LNCaP clone FGC (cell line): ENCODE measurements around the gene MYCL.

ENCODE experiments used
- DNase-seq: peaks from one replicate; pipeline ENCODE4 v3.0.0-alpha.2; 2011; ENCODE audit warnings: low read depth
- H3K4me3 ChIP-seq: 2 replicates; pipeline ENCODE4 v1.5.1; 2011; ENCODE audit warnings: mild to moderate bottlenecking, low read depth, low read length, control low read depth
- TF ChIP-seq, protein P1 (sequence below): IDR thresholded peaks from 2 replicates; pipeline ENCODE4 v1.5.1; 2012; ENCODE audit warnings: mild to moderate bottlenecking; ENCODE audit not compliant: control insufficient read depth, insufficient read depth; ENCODE audit errors: extremely low read depth

MYCL gene

DNA sequence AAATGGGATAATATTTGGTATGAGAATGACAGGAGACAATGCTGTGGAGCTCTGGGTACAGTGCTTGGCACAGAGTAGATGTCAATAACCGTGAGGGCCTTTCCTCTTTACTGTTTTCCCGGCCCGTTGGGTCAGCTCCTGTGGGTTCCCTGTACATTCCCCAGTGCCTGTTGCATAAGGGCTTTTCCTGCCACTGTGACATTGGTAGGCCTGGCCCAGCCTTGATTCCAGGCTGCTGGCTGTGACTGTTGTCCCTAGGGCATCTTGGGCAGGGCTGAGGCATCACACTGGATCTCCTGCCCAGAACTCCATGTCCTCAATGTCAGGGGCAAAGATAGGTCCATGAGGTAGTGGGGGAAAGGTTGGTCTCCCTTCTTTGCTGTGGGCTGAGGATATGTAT is 25.8 kb upstream of the MYCL start:
- H3K4me3 ChIP-seq, result no peak overlapping the region
- no peak for DNase-seq
- TF ChIP-seq, protein P1, sequence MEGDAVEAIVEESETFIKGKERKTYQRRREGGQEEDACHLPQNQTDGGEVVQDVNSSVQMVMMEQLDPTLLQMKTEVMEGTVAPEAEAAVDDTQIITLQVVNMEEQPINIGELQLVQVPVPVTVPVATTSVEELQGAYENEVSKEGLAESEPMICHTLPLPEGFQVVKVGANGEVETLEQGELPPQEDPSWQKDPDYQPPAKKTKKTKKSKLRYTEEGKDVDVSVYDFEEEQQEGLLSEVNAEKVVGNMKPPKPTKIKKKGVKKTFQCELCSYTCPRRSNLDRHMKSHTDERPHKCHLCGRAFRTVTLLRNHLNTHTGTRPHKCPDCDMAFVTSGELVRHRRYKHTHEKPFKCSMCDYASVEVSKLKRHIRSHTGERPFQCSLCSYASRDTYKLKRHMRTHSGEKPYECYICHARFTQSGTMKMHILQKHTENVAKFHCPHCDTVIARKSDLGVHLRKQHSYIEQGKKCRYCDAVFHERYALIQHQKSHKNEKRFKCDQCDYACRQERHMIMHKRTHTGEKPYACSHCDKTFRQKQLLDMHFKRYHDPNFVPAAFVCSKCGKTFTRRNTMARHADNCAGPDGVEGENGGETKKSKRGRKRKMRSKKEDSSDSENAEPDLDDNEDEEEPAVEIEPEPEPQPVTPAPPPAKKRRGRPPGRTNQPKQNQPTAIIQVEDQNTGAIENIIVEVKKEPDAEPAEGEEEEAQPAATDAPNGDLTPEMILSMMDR, result no peak

DNA sequence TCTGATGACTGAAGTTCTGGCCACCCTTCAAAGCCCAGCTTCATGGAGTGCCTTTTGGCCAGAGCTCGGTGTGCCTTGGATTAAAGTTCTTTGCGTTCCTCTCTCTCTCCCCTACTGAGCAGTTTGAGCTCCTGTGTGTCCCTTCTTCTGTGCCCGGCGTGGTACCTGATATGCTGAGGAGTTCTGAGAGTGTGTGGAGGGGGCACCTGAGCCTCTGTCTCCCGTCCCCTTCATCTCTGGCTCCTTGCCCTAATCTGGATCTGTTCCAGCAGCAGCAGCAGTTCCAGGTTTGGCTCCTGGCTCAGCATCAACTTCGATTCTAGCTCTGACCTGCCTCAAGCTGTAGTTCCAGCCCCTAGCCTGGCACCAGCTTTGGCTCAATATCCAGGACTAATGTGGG is 25.1 kb upstream of the MYCL start:
- no peak for DNase-seq
- TF ChIP-seq, protein P1, result no peak

DNA sequence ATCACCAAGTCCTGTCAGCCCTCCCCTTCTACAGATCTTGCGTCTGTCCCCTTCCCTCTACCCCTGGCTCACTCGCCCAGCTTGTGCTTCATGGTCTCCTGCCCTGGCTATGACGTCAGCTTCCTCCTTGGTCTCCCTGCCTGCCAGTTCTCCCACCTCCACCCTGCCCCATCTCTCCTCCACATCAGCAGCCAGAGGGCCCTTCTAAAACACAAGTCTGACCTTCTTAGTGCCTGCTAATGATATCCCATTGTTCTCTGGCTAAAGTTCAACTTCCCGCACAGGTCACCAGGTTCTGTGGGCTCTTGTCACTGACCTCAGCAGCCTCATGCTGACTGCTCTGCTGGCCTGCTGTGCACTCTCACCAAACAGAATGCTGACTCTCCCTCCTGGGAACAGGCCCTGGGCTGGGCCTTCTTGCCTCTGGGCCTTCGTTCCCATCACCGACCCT is 24.7 kb upstream of the MYCL start:
- DNase-seq, result no peak
- TF ChIP-seq, protein P1, result no peak
- no peak overlapping the region for H3K4me3 ChIP-seq

More for the DNA sequence above, 25.1 kb upstream of the MYCL start:
- H3K4me3 ChIP-seq, result no peak overlapping the region

DNA sequence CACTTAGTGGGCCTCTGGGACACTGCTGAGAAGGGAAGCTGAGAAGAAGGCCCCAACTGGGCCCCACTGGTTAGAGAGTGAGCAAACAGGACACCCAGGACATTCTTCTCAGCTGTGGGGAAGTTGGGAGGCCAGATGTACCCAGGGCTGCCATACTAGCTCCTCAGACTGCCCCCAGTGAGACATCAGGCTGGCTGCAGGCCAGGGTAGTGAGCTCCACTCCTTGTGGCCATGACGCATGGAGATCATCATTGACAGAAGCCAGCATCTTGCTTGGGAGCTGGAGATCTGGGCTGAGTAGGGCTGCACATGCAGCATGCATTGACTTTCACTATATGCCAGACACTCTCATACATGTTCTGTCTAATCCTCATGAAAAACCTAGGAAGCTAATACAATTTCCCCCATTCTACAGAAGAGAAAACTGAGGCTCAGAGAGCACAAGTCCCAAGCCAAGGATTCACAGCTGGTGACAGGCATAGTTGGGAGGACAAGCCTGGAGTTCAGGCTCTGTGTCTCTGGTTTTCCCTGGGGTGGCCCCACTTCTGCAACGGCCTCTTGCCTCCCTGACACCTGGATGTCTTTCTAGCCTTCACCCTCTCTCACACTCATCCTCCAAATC is 24.1 kb upstream of the MYCL start:
- no peak overlapping the region for H3K4me3 ChIP-seq
- no peak for DNase-seq
- TF ChIP-seq, protein P1, result no peak

DNA sequence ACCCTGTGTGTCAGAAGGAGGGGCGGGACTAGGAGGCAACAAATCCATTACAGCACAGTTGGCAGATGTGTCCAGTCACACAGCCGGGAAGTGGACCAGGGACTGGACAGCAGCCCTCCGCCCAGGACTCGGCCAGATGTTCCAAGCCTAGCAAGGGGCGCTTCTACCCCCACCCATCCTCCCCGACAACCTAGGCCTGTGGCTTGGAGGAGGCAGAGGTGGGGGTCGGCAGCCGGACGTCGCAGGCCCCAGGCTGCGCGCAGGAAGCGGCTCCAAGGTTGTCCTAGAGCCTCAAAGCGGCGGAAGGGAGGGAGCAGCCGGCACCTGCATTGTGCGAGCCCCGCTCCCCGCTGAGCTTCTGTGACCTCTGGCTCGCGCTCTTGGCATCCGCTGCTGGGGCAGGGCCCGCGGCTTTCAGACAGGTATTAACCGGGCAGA is 20.6 kb upstream of the MYCL start:
- TF ChIP-seq, protein P1, result no peak
- DNase-seq, result no peak
- H3K4me3 ChIP-seq, result no peak overlapping the region

DNA sequence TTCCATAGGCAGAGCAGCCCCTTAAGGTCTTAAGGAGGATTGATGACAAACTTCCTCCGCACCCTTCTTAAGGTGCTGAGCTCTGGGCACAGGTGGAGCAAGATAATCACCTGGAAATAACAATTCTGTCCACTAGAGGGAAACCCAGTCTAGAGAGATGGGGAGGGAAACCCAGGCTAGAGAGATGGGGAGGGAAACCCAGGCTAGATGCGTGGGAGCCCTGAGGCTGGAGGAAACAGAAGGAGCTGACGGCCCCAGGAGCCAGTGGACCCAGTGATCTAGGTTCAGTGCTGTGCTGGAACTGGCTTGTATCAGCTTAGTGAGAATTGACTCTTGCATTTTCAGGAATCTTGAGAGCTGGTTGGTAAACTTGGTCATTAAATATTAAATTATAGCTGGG is 17.8 kb upstream of the MYCL start:
- TF ChIP-seq, protein P1, result peak; percentile 73
- DNase-seq, result peak; percentile 46
- H3K4me3 ChIP-seq, result no peak overlapping the region

DNA sequence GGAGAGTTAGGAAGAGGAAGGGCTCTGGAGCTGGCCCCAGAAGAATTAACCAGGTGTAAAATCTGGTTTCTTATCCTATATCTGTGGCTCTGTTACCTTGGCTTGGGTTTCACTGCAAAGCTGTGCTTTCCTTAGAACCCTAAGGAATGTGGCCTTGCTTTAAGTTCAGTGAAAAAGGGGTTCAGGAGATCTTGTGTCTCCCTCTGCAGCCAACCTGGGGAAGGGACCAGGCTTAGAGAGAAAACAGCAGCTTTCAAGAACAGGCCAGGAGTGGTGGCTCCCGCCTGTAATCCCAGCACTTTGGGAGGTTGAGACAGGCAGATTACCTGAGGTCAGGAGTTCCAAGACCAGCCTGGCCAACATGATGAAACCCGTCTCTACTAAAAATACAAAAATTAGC is 16.1 kb upstream of the MYCL start:
- no peak for DNase-seq
- TF ChIP-seq, protein P1, result no peak
- no peak overlapping the region for H3K4me3 ChIP-seq
